GM12801 (cell line): ENCODE data around the gene CYP19A1.

Experiments
- TF ChIP-seq, protein P1 (sequence below): IDR thresholded peaks from one replicate; pipeline ENCODE4 v1.5.1; 2011; ENCODE audit warnings: control low read depth; ENCODE audit not compliant: insufficient read length; ENCODE audit errors: extremely low read depth

CYP19A1 gene

DNA sequence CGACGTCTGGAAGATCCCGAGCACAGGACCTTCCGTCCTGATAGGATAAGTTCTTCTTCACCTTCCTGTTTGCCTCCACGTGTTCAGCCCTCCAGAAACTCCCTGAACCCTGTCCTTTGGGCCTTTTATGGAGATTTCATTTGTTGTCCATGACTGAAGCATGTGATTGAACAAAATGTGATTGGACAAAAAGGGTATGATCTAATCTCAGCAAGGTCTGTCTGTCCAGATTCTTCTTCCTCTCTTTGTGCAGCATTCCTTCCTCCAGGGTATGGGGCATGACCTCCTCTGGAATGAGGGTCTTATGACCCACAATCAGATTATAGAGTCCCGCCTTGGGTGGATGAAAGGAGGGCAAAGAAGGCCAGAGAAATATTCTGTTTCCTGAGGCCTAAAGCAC lies at the start of gene CYP19A1:
TSS of gene CYP19A1 (minus strand) at position 101 of the 400 bp plus-strand sequence. CDS start 95,684 bp downstream, outside the sequence.
- TF ChIP-seq, protein P1, sequence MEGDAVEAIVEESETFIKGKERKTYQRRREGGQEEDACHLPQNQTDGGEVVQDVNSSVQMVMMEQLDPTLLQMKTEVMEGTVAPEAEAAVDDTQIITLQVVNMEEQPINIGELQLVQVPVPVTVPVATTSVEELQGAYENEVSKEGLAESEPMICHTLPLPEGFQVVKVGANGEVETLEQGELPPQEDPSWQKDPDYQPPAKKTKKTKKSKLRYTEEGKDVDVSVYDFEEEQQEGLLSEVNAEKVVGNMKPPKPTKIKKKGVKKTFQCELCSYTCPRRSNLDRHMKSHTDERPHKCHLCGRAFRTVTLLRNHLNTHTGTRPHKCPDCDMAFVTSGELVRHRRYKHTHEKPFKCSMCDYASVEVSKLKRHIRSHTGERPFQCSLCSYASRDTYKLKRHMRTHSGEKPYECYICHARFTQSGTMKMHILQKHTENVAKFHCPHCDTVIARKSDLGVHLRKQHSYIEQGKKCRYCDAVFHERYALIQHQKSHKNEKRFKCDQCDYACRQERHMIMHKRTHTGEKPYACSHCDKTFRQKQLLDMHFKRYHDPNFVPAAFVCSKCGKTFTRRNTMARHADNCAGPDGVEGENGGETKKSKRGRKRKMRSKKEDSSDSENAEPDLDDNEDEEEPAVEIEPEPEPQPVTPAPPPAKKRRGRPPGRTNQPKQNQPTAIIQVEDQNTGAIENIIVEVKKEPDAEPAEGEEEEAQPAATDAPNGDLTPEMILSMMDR, result no peak

DNA sequence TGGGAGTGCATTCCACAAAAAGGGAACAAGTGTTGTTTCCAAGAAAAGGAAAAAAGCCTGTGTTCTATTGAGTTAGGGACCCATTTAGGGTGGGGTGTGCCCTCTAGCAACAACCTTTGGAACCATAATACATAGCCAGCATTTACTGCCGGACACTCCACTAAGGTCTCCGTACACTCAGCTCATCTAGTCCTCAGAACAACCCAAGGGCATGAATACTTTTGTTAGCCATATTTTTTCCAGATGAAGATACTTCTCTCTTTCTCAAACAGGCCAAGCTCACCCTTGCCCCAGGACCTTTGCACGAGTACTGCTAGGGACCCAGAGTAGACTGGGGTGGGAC lies 49.3 kb upstream of the CYP19A1 start:
- TF ChIP-seq, protein P1, result no peak

DNA sequence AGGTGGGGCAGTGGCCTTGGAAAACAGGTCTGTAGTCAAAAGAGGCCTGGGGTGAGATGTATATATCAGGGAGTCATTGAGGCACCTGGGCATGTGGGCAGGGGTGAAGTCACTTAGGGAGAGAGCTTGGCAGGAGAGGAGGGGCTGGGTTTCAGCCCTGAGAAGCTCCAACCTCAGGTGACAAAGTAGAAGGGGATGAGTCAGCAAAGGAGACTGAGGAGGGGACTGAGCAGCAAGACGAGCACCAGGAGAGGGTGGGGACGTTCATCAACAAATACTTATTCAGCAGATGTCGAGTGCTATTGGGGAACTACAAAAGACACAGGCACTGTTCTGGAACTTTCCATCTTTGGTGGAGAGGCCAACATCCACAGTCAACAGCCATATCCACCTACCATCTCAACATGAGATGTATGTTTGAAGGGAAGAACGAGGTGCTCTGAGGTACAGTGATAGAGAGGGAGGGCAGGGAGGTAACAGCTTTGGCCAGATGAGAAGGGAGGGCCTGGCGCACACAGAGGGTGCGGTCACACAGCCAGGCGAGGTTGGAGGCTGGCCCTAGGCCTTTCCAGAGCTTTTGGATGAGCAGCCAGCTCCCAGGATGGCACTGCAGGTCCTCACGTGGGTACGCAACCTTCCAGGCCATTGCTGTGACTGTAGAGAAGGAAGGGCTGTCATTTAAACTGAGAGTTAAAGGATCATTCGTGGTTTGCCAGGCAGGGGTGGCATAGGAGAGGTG lies 48.7 kb upstream of the CYP19A1 start:
- TF ChIP-seq, protein P1, result no peak

DNA sequence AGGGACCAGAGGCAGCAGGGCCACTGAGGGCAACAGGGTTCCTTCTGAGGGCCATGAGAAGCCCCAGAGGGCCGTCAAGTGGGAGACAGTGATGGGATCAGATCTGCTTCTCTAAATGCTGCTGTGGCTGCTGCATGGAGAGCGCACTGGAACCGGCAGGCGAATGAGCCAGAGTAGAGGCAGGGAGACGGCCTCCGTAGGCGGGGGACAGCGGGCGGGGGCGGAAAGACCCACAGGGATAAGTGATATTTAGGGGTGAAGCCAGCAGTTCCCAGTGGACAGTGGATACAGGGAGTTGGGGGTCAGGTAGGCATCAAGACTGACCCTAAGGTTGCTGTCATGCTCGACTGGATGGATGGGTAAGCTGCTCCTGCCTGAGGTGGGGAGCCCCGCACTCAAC lies 48.1 kb upstream of the CYP19A1 start:
- TF ChIP-seq, protein P1, result no peak

DNA sequence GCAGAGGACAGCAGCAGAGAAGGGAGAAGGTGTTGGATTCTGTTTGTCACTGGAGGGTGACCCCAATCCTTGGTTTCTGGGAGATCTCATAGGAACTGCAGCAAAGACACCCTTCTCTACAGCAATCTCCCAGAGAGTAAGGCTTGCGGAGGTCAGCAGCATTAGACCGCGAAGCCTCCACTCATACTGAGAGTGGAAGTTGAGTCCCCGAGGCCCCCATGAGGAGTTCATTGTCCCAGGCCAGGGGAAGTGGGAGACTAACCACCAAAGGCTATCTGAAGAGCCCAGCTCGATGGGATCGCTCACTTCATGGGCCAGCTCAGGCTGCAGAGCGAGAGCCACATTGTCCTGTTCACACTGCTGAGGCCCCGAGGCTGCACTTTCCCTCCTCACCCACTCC lies 47.6 kb upstream of the CYP19A1 start:
- TF ChIP-seq, protein P1, result no peak

DNA sequence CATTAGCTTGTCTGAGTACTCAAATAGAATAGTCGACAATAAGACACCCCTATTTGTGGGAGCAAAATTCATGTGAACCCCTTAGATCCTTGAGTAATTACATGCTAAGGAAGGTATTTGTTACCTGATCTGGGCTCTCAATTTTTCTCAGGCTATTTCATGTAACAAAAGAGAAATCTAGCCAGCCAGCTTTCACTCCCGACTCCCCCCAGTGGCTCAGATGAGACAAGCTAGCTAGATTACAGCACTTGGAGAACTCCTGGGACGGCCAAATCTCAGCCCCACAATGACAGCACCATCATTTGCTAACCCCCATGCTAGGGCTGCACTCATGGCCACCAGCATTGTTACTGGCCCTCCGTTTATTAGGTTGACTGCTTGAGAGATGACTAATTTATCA lies 44.4 kb upstream of the CYP19A1 start:
- TF ChIP-seq, protein P1, result no peak

DNA sequence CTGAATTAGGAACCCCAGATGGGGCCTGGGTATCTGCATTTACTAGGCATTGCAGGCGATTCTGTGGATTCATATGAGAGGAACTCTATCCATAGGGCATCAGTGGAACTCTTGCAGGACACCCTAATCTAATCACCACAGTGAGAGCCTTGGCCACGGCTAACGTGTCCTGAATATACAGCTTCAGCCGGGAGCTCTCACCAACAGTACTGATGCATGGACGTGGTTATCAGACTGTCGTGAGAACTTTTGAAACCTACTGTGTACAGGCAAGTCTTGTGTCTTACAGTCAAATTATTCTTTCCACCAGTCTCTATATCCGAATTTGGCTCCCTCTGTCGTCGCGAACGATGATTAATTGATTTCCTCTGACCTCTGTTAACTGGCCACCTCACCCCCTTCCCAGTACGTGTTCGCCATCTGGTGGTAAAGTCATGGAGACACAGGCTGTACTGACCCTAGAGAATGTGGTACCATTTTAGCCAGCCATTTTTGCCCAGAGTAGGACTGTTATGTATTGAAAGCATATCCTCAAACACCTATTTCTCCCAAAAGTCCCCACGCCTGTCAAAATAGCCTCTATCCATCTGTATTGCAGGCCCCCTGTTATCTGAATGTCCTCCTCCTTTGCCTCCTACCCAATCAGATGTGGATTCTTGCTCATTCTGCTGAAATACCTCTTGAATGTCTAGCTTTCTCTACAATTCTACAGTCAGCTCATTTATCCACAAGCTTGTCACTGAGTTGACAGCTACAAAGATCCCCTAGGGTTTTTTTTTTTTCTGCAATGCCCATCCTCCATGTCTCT lies 42.8 kb upstream of the CYP19A1 start:
- TF ChIP-seq, protein P1, result no peak
